Endothelial cell of umbilical vein (primary cell): ENCODE measurements around the gene TRPM1. TPM values are rescaled to one million over a fixed set of nuclear protein-coding genes. Genes with fewer than 3 reads are reported as not detected.

Source experiments
- BruUV-seq: library from RNA; stranded (reverse); fragments of 400-500 nt; replicated peaks from 2 replicates; lab custom pipeline; 2021; lab: Mats Ljungman, UMichigan
- CTCF ChIA-PET: fragments of 300-600, 350-600 bp; sonication (Branson Sonifier 250); formaldehyde crosslinking; loops from one replicate; lab custom pipeline; 2021; ENCODE audit warnings: antibody characterized with exemption, inconsistent platforms; lab: Charles Lee
- POLR2A ChIA-PET: fragments of 300-600, 350-600 bp; sonication (Branson Sonifier 250); formaldehyde crosslinking; loops from one replicate; lab custom pipeline; 2021; ENCODE audit warnings: antibody characterized with exemption, inconsistent platforms; lab: Charles Lee
- DNase-seq: peaks from one replicate; pipeline ENCODE4 v3.0.0-alpha.2; 2011; ENCODE audit warnings: low read depth, low spot score
- FAIRE-seq: peaks from 2 replicates; lab custom pipeline; 2011; peaks lifted over from hg19 to GRCh38; lab: Jason Lieb, UNC
- H2AFZ ChIP-seq: 2 replicates; pipeline ENCODE4 v1.6.0; 2012; ENCODE audit warnings: low read depth, low read length, control low read depth, inconsistent platforms
- H3K27ac ChIP-seq: 2 replicates; pipeline ENCODE4 v1.5.1; 2011; ENCODE audit warnings: low read depth, mild to moderate bottlenecking, control low read depth, low read length, moderate library complexity; ENCODE audit not compliant: insufficient read depth
- H3K27me3 ChIP-seq, 2 experiments: 2 replicates each; pipeline versions ENCODE4 v1.6.0 to v1.6.1; 2011; ENCODE audit warnings: low read length in 2 of 2, mixed read lengths in 1 of 2; ENCODE audit not compliant: control insufficient read depth in 2 of 2, insufficient read depth in 2 of 2
- H3K36me3 ChIP-seq, 2 experiments: 2 replicates in 1 of 2; 3 replicates in 1 of 2; pipeline ENCODE4 v1.5.1; 2011; ENCODE audit warnings: low read length in 2 of 2, mild to moderate bottlenecking in 1 of 2, moderate library complexity in 1 of 2; ENCODE audit not compliant: control insufficient read depth in 2 of 2, insufficient read depth in 2 of 2; ENCODE audit errors: extremely low read depth in 1 of 2
- H3K4me1 ChIP-seq: 3 replicates; pipeline ENCODE4 v1.5.1; 2011; ENCODE audit warnings: mild to moderate bottlenecking, low read length; ENCODE audit not compliant: control insufficient read depth, insufficient read depth; ENCODE audit errors: extremely low read depth
- H3K4me2 ChIP-seq: 2 replicates; pipeline ENCODE4 v1.6.1; 2011; ENCODE audit warnings: low read length, control low read depth, mixed read lengths; ENCODE audit not compliant: insufficient read depth
- H3K4me3 ChIP-seq, 3 experiments: fragments of 200-600 bp in 1 of 3; sonication (generic), shearing (Covaris generic) in 1 of 3; replicated peaks in 1 of 3; 2 replicates each; pipeline ENCODE4 v1.5.1; 2011 to 2016; ENCODE audit warnings: control low read depth in 3 of 3, low read length in 3 of 3, mild to moderate bottlenecking in 2 of 3, inconsistent platforms in 1 of 3, low read depth in 1 of 3, moderate library complexity in 1 of 3; ENCODE audit not compliant: insufficient read depth in 1 of 3
- H3K79me2 ChIP-seq: 2 replicates; pipeline ENCODE4 v1.6.0; 2012; ENCODE audit warnings: low read length, inconsistent platforms; ENCODE audit not compliant: control insufficient read depth, insufficient read depth
- H3K9ac ChIP-seq: replicated peaks from 2 replicates; pipeline ENCODE3; 2011; ENCODE audit warnings: low read length, control low read depth; ENCODE audit not compliant: insufficient read depth; ENCODE audit errors: extremely low read depth
- H3K9me1 ChIP-seq: replicated peaks from 3 replicates; pipeline ENCODE4 v1.6.0; 2011; ENCODE audit warnings: mild to moderate bottlenecking, low read length; ENCODE audit not compliant: control insufficient read depth, insufficient read depth; ENCODE audit errors: extremely low read depth
- H3K9me3 ChIP-seq: replicated peaks from 2 replicates; pipeline ENCODE4 v1.5.1; 2012; ENCODE audit warnings: low read length, inconsistent platforms; ENCODE audit not compliant: control insufficient read depth, insufficient read depth
- H4K20me1 ChIP-seq: replicated peaks from 2 replicates; pipeline ENCODE3; 2011; ENCODE audit warnings: mild to moderate bottlenecking, low read length; ENCODE audit not compliant: control insufficient read depth, insufficient read depth; ENCODE audit errors: extremely low read depth
- EZH2 ChIP-seq: IDR thresholded peaks from 2 replicates; pipeline ENCODE4 v1.6.1; 2012; ENCODE audit warnings: borderline replicate concordance, low read depth, mild to moderate bottlenecking, moderate library complexity, low read length, inconsistent platforms; ENCODE audit not compliant: severe bottlenecking
- FOS ChIP-seq: IDR thresholded peaks from 2 replicates; pipeline ENCODE4 v1.6.1; 2011; ENCODE audit warnings: mild to moderate bottlenecking, low read length, moderate library complexity, borderline replicate concordance; ENCODE audit not compliant: insufficient read depth
- GATA2 ChIP-seq: IDR thresholded peaks from 2 replicates; pipeline ENCODE4 v1.7.0; 2011; ENCODE audit warnings: low read depth, mild to moderate bottlenecking, moderate library complexity, mixed read lengths, low read length; ENCODE audit not compliant: insufficient read length, insufficient read depth
- JUN ChIP-seq: IDR thresholded peaks from 2 replicates; pipeline ENCODE4 v1.6.1; 2011; ENCODE audit warnings: borderline replicate concordance, low read depth; ENCODE audit not compliant: insufficient read length, insufficient read depth
- MYC ChIP-seq: IDR thresholded peaks from one replicate; pipeline ENCODE4 v1.6.1; 2011; ENCODE audit warnings: mild to moderate bottlenecking, low read depth, low read length
- POLR2A ChIP-seq: IDR thresholded peaks from 2 replicates; pipeline ENCODE4 v1.6.1; 2012; ENCODE audit warnings: low read depth, mild to moderate bottlenecking, control low read depth, low read length
- POLR2AphosphoS5 ChIP-seq: IDR thresholded peaks from 2 replicates; pipeline ENCODE4 v1.6.1; 2012; ENCODE audit warnings: low read depth, mild to moderate bottlenecking, control low read depth, low read length, moderate library complexity; ENCODE audit not compliant: insufficient read depth
- dilution Hi-C: fragments of 300-500 bp; cut with MboI; formaldehyde crosslinking; loops from one replicate; pipeline ENCODE4 v1.15.0; 2019; ENCODE audit warnings: low sequenced_read_pairs; ENCODE audit not compliant: extremely low pct_ligation_motif_present
- intact Hi-C: fragments of 100-400 bp; cut with micrococcal nuclease; formaldehyde crosslinking; loops from one replicate; pipeline ENCODE4 v1.10.0; 2022
- polyA plus RNA-seq, 4 experiments: library from polyadenylated mRNA; depleted of rRNA in 3 of 4; stranded (reverse) in 3 of 4; unstranded in 1 of 4; fragments of >200 nt; gene quantifications; 2 replicates each; pipeline versions ENCODE4 v1.2.1 to v1.2.3, GENCODE V29; 2011 to 2012; ENCODE audit warnings: missing spikeins in 1 of 4
- total RNA-seq: library from RNA; stranded (reverse); gene quantifications from 2 replicates; pipeline ENCODE4 v1.2.3, GENCODE V29; 2021
- TF ChIP-seq, protein P1 (sequence below): IDR thresholded peaks from 2 replicates; pipeline ENCODE4 v1.6.1; 2011; ENCODE audit not compliant: insufficient read depth, insufficient read length
- TF ChIP-seq, protein P2 (sequence below), 2 donors: IDR thresholded peaks; 1 replicate in 1 of 2; 2 replicates in 1 of 2; pipeline ENCODE4 v1.5.1; 2011; ENCODE audit warnings: low read length in 2 of 2, mild to moderate bottlenecking in 2 of 2, moderate library complexity in 2 of 2, control low read depth in 1 of 2, inconsistent platforms in 1 of 2, low read depth in 1 of 2; ENCODE audit not compliant: insufficient read depth in 1 of 2; ENCODE audit errors: extremely low read depth in 1 of 2

The TRPM1 gene
- total and polyA plus RNA-seq, 2 donors (not counting 3 experiments of a cell fraction or from before 2014, with no cell fraction given) = 0.19 TPM; not detected in 1

GRCh38 chr15:30956216-30957124 lies 145.1 kb downstream of the TRPM1 start:
- no peak for FAIRE-seq

More at GRCh38 chr15:30956216-30957124, 145.1 kb downstream of the TRPM1 start:
- TF ChIP-seq POLR2AphosphoS5 = no peak
- TF ChIP-seq POLR2A = no peak
- TF ChIP-seq, protein P1, sequence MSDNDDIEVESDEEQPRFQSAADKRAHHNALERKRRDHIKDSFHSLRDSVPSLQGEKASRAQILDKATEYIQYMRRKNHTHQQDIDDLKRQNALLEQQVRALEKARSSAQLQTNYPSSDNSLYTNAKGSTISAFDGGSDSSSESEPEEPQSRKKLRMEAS = no peak
- TF ChIP-seq FOS = no peak
- TF ChIP-seq EZH2 = no peak
- TF ChIP-seq, protein P2, sequence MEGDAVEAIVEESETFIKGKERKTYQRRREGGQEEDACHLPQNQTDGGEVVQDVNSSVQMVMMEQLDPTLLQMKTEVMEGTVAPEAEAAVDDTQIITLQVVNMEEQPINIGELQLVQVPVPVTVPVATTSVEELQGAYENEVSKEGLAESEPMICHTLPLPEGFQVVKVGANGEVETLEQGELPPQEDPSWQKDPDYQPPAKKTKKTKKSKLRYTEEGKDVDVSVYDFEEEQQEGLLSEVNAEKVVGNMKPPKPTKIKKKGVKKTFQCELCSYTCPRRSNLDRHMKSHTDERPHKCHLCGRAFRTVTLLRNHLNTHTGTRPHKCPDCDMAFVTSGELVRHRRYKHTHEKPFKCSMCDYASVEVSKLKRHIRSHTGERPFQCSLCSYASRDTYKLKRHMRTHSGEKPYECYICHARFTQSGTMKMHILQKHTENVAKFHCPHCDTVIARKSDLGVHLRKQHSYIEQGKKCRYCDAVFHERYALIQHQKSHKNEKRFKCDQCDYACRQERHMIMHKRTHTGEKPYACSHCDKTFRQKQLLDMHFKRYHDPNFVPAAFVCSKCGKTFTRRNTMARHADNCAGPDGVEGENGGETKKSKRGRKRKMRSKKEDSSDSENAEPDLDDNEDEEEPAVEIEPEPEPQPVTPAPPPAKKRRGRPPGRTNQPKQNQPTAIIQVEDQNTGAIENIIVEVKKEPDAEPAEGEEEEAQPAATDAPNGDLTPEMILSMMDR (IDR thresholded peaks at IDR 0.05; ENCODE audit: extremely low read depth in 1 of 2, insufficient read depth in 1 of 2, low read depth in 1 of 2, low read length in 2 of 2) = no peak
- TF ChIP-seq JUN = no peak
- TF ChIP-seq GATA2 = no peak
- TF ChIP-seq MYC = no peak
- no peak overlapping the region for H2AFZ ChIP-seq
- ChIA-PET CTCF (interaction anchor here (19.0 kb wide), 1 partner anchor 172 kb away, joined by 129 read pairs; no protein-coding TSS in a partner anchor), POLR2A (no interaction called here)
- H3K9me1 ChIP-seq = no peaks in the 10 kb centered on the region
- peaks cover 2% of the 10 kb centered on the region for H3K79me2 ChIP-seq
- H3K9me3 ChIP-seq = no peaks in the 10 kb centered on the region
- H3K4me2 ChIP-seq = no peak overlapping the region
- peaks cover 16% of the 10 kb centered on the region for H3K4me1 ChIP-seq
- H3K9ac ChIP-seq = no peak overlapping the region
- no TSS peak for BruUV-seq
- intact Hi-C loops = no loop called here
- dilution Hi-C loops = no loop called here
- no peak overlapping the region for H3K27ac ChIP-seq
- DNase-seq = no peak
- H4K20me1 ChIP-seq = no peaks in the 10 kb centered on the region
- H3K4me3 ChIP-seq = no peak overlapping the region
- no peaks in the 10 kb centered on the region for H3K27me3 ChIP-seq
- H3K36me3 ChIP-seq = peaks cover 37 to 58% of the 10 kb centered on the region in 2 experiments
